Heart left ventricle (tissue), 13 donors: ENCODE data around the gene PGAP3.

Source experiments
- CTCF ChIP-seq, 12 donors: fragments of 200-600 bp; sonication (generic) in 4 of 12; IDR thresholded peaks; one replicate each; pipeline versions ENCODE4 v1.5.0 to v1.8.0; 2018 to 2022; ENCODE audit warnings: antibody characterized with exemption in 12 of 12, mild to moderate bottlenecking in 5 of 12
- POLR2A ChIP-seq, 2 donors: fragments of 450-650 bp; IDR thresholded peaks; one replicate each; pipeline ENCODE4 v1.6.1; 2017; ENCODE audit warnings: antibody characterized with exemption in 2 of 2, mild to moderate bottlenecking in 2 of 2, moderate library complexity in 2 of 2
- donor health status: ischemic (EF 13 %, LVEDD 7.1; RV severe dilation, severe dysfunction).
- donor health status: DM: no; HTN: yes; CAD: no.
- donor health status: DM: no; HTN: no; CAD: no.
- donor health status: ischemic (EF 25% LVEDD 6.9; RV normal size, moderate dysfunction).
- donor health status: ischemic (EF 25% LVEDD 5.7; RV mildly dilated, moderate dysfunction).
- donor health status: ischemic (EF 35%, LVEDD 5.7; RV mildly dilated, moderate dysfunction).
- donor health status: nonischemic (EF 11% LVEDD 7.7; RV severe dilation, severe dysfunction).
- donor health status: DM: yes; HTN: yes; CAD: no.
- donor health status: PGD.
- donor health status: ischemic (EF 29% LVEDD 5.4; RV normal size, mild dysfunction).
- donor health status: nonischemic (EF 23%, LVEDD 6.1; RV moderate dilation, normal function).

- TF ChIP-seq CTCF (IDR thresholded peaks at IDR 0.05) (no peak), POLR2A (IDR thresholded peaks at IDR 0.05) (no peak)
Measured at GRCh38 chr17:39622380-39623006, 65.4 kb downstream of the PGAP3 start.
